OCI-LY1 (cell line): ENCODE data around the gene ALDH1A1.

Source experiments
- EZH2 ChIP-seq: fragments of 200-600 bp; sonication (generic), shearing (Covaris generic); IDR thresholded peaks from 2 replicates; pipeline ENCODE4 v1.8.0; 2017; ENCODE audit warnings: borderline replicate concordance, mixed run types, mild to moderate bottlenecking, antibody characterized with exemption, low read length, moderate library complexity, mixed read lengths
- TF ChIP-seq, protein P1 (sequence below): fragments of 200-600 bp; sonication (generic), shearing (Covaris generic); IDR thresholded peaks from 2 replicates; pipeline ENCODE4 v1.5.1; 2017; ENCODE audit warnings: mild to moderate bottlenecking, antibody characterized with exemption, low read length, moderate library complexity, mixed read lengths

DNA sequence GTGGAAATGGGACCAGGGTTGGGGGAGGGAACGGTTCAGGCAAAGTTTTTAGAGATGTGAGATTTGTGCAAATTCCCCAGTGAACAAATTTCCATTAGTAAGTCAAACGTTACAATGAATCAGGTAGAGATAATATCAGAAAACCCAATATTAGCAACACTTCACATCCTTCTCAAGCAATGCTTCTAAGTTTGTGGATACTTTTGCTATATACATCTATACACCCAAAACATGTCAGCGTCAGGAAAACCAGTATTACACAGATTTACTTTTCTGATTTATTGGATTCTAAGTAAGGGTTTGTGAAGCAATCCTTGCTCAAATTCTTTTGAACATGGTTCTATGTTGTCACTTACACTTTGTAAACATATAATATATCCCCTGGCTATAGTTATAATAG lies 6.5 kb downstream of the ALDH1A1 start:
- no peak for TF ChIP-seq EZH2
- TF ChIP-seq, protein P1, sequence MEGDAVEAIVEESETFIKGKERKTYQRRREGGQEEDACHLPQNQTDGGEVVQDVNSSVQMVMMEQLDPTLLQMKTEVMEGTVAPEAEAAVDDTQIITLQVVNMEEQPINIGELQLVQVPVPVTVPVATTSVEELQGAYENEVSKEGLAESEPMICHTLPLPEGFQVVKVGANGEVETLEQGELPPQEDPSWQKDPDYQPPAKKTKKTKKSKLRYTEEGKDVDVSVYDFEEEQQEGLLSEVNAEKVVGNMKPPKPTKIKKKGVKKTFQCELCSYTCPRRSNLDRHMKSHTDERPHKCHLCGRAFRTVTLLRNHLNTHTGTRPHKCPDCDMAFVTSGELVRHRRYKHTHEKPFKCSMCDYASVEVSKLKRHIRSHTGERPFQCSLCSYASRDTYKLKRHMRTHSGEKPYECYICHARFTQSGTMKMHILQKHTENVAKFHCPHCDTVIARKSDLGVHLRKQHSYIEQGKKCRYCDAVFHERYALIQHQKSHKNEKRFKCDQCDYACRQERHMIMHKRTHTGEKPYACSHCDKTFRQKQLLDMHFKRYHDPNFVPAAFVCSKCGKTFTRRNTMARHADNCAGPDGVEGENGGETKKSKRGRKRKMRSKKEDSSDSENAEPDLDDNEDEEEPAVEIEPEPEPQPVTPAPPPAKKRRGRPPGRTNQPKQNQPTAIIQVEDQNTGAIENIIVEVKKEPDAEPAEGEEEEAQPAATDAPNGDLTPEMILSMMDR: no peak
